GM12874 (cell line): Measurements from ENCODE around the gene C1QL1.

ENCODE experiments used
- TF ChIP-seq, protein P1 (sequence below): IDR thresholded peaks from 2 replicates; pipeline ENCODE4 v1.5.1; 2011; ENCODE audit warnings: low read depth, mild to moderate bottlenecking, control low read depth, low read length, moderate library complexity; ENCODE audit not compliant: insufficient read depth

The C1QL1 gene

DNA sequence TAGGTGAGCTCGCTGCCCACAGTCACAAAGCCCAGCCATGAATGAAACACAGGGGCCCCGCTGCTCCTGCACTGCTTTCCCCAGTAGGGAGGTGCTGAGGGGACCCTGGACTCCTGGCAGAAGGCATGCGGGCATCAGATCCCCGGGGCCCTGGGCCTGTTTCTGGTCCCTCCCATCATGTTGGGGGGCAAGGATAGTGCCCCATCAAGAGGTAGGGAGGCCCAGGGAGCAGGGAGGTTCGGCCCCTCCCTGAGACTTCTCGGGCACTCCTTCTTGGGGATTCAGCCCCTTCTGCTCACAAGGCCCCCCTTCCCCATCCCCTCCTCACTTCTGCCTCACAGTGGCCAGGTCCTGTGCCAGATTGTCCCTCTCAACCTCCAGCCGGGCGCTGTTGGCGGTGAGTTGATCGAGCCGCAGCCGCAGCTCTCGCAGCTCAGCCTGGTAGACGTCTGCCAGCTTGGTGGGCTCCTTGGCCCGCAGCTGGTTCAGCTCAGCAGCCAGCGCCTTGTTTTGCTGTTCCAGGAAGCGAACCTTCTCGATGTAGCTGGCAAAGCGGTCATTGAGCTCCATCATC lies 53.3 kb downstream of the C1QL1 start:
- TF ChIP-seq, protein P1, sequence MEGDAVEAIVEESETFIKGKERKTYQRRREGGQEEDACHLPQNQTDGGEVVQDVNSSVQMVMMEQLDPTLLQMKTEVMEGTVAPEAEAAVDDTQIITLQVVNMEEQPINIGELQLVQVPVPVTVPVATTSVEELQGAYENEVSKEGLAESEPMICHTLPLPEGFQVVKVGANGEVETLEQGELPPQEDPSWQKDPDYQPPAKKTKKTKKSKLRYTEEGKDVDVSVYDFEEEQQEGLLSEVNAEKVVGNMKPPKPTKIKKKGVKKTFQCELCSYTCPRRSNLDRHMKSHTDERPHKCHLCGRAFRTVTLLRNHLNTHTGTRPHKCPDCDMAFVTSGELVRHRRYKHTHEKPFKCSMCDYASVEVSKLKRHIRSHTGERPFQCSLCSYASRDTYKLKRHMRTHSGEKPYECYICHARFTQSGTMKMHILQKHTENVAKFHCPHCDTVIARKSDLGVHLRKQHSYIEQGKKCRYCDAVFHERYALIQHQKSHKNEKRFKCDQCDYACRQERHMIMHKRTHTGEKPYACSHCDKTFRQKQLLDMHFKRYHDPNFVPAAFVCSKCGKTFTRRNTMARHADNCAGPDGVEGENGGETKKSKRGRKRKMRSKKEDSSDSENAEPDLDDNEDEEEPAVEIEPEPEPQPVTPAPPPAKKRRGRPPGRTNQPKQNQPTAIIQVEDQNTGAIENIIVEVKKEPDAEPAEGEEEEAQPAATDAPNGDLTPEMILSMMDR = no peak

DNA sequence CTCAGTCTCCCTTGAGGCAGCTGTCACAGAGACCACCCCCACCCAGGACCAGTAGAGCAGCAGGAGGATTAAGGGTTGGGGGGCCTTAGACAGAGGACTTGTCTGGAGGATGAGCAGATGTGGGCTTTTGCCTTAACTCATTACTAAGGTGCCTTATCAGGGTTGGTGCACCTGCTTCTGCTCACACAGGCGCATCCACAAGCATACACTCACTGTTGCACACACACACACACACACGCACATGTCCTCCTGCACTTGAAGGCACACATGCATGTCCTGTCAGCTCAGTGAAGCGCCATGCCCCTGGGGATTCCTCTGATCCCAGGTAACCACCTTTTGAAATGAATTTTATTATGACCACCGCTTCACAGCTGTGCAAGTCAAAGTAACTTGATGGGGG lies 54.0 kb downstream of the C1QL1 start:
- TF ChIP-seq, protein P1 = no peak

DNA sequence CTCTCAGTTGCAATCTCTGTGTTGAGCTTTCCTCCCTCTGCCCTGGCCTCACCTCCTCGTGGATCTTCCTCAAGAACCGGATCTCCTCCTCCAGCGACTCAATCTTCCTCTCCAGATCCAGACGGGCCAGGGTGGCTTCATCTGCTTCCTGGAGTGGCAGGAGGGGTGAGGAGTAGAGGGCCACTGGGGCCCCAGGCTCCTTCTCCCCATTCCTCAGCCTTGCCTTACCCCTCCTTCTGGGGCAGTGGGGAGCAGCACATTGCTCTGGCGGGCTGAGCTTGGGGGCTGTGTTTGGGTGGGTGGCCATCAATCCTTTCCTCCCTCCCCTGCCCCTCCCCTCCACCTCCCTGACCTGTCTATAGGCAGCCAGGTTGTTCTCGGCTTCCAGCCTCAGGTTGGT lies 54.4 kb downstream of the C1QL1 start:
- TF ChIP-seq, protein P1 = no peak

DNA sequence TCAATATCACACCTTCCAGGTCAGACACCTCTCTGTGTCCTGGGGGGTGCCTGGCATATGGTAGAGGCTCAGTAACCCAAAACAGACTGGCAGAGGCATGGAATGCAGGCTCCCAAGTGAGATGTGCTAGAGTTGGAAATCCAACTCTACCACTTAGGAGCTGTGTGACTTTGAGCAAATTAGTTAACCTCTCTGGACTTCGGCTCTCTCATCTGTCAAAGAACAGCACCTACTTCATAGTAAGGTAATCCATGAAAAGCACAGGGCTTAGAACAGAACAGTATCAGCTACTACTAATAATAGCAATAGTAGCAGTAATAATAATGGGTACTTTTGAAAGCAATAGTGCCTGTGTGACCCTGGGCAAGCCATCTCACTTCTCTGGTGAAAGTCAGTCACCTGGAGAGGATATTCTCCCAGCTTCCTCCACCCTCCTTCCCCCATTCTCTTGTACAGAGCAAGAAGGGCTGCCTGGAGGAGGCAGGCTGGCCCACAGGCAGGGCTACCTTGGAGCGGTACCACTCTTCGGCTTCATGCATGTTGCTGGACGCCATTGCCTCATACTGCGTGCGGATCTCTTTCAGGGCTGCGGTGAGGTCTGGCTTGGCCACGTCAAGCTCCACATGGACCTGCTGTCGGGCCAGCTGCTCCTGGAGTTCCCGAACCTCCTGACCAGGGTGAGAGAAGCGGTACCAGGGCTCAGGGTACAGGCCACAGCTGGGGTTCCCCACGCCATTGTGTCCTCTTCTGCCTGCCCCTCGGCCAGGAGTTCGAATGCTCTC lies 55.1 kb downstream of the C1QL1 start:
- TF ChIP-seq, protein P1 = no peak

DNA sequence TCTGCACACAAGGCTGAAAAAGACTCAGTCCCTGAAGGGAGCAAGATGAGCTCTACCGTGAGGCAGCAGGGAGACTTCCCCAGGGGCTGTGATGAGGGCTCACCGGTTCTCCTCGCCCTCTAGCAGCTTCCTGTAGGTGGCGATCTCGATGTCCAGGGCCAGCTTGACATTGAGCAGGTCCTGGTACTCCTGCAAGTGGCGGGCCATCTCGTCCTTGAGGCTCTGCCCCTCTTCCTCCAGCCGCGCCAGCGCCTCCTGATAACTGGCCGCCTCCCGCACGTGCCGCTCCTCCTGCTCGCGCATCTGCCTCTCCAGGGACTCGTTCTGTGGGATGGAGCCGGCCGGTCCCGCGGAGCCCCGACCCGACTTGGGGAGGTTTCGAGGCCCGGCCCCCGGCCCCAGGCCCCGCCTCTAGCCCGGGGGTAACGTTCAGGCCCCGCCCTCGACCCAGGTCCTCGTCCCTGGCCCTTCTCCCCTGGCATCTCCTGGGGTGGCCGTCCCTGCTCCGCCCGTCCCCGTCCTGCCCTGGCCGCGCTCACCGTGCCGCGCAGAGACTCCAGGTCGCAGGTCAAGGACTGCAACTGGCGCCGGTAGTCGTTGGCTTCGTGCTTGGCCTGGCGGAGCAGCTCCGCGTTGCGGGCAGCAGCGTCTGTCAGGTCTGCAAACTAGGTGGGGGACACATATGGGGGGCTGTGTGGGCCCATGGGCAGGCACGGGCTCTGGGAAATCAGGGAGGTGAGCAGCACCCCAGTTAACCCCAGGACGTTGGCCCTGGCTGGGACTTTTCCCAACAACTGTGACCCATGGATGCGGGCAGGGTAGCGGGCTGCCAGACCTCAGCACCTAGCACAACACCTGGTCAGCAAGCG lies 56.7 kb downstream of the C1QL1 start:
- TF ChIP-seq, protein P1 = peak; percentile 73

DNA sequence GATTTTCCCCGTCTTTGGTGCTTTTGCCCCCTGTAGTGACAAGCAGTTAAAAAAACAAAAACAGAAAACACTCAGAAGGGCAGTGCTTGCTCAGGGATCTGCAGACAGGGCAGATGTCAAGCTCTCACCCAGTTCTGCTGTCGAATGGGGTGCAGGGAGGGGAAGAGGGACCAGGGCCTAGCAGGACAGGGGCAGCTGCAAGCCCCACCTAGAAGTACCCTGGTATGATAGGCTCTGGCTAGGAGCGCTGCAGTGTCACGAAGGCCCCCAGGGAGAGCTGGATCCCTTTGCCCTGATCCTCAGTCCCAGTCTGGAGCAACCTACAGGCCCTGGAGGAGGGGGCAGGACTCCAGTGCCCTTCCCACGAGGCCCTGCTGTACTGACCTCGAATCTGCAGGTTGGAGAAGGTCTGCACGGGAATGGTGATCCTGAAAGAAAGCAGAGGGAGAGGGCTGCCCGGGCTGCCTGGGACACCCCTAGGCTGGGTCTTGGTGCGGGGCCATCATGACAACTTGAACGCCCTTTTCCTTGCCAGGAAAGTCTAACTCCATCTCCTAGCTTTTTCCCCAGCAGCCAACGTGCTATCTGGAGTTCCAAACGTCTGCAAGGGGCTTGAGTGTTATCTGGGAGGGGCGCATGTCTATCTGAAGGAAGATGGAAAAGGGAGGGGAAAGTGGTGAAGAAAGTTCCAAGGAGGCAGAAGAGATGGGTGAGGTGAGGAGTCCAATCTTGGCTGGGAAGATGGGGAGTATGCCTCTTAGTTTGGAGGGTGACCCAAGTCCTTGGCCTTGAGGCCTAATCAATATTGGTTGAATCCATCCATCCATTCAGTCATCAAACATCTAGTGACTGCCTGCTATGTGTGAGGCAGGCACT lies 57.6 kb downstream of the C1QL1 start:
- TF ChIP-seq, protein P1 = no peak
